ENCODE results near the gene ALG14.
"Not testable (repeated sequence)": the region's sequence is repeated elsewhere in the genome, so short reads cannot be mapped to it uniquely, and the experiment has no call there.

ALG14 gene, protein sequence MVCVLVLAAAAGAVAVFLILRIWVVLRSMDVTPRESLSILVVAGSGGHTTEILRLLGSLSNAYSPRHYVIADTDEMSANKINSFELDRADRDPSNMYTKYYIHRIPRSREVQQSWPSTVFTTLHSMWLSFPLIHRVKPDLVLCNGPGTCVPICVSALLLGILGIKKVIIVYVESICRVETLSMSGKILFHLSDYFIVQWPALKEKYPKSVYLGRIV

GRCh38 chr1:95072532-95073419 is at the start of gene ALG14:
Gene ALG14 (minus strand): TSS chr1:95072951. CDS start chr1:95072898, 53 bp downstream.
- peak; percentile 92 for DNase-seq

- no peak for DNase-seq
Measured at GRCh38 chr1:95122151-95122697, 49.5 kb upstream of the ALG14 start.

DNA sequence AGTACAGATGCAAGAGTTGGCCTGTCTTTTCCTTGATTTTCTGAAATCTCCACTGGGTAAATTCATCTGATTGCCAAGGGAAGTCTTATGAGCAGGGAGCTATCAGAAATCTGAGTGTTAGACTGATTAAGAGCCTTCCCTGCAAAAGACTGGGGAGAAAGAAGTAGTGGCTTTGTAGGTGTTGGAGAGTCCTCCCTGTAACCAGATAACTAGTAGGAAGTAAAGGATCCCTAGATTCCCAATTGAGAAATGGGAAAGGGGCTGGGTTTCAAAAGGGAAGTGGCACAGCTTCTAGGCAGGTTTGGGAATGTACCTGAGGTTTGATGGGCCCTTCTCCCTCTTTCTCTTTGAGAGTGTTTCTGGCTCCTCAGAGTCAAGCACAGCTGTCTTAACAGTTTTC is 46.5 kb upstream of the ALG14 start:
- no peak for DNase-seq

DNA sequence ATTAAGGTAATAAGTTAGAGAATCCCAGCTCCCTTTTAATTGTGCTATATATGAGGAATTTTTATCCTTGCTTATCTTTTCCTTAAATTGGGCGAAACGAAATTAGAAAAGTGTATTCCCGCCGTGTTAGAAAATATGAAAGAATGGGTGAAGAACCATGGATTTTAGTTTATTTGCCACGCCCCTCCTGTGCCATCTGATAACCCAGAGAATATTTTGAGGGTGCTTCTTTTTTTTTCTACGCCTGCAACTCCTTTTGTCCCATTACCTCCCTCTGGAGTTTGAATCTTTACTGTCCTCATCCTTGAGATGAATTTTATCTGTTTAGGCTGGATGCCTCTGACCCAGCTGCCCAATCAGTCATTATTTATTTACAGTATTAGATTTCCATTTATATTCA is 46.0 kb upstream of the ALG14 start:
- no peak for DNase-seq

GRCh38 chr1:95118067-95118499 is 45.3 kb upstream of the ALG14 start:
- no peak for DNase-seq

DNA sequence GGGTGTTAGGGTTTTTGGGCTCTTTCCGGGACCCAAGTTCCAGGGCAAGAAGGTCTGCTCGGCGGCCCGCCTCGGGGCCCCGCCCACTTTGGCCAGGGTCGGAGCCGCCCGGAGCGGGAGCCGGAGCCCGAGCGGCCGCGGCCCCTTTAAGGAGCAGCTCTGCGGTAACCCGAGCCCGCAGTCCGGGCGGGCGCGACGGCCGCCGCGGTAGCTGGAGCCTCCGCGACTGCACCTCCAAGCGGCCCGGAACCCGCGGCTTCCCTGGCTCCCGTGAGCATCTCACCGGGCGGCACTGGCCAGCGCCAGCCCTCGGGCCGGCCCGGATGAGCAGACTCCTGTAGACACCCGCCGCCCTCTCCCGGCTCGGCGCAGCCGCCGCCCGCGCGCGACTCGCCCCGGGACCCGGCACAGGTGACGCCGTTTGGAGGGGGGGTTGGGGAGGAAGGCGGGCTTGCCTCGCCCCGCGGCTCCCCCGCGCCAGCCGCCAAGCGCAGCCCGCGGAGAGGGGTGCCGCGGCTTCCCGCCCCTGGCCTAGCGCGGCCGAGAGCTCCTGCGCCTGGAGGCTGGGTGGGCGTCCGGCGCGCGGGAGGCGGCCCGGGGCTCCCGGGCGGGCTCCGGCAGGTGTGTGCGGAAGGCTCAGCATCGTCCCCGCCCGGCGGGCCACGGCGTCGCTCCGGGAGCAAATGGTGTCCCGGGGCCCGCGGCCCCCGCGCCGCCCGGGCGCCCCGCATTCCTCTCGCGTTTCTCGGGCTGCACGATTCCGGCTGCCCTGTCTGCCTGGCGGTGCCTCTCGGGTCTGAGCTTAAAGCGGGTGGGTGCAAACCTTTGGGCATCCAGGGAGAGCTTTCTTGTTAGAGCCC is 44.7 kb upstream of the ALG14 start, which contains the start of gene TLCD4:
TLCD4 (plus strand) TSS at position 149 of the 860 bp plus-strand sequence. CDS start 26,547 bp downstream, outside the sequence.
- peak; percentile 7 for DNase-seq

- peak; percentile 51 for DNase-seq
Measured at GRCh38 chr1:95116580-95117206, 43.9 kb upstream of the ALG14 start.

DNA sequence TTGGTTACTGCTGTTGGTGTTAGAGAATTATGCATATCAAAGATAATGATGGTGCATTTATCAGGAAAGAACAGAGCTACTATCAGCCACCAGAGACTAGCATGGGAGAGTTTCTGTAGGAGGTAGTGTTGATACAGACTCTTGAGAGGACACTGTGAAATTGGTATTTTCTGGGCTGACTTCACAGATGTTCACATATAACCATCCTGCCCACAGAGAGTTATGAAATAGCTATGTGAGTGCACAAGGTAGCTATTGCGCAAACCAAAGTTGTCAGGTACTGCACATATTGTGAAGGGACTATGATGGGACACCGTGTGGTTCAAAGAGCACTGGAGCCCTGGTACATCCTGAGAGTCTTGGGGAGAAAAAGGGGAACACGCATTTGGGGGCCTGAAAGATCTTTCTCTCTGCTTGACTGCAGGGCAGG is 43.0 kb upstream of the ALG14 start:
- peak; percentile 7 for DNase-seq

GRCh38 chr1:95113684-95114083 is 40.9 kb upstream of the ALG14 start:
- no peak for DNase-seq

- no peak for DNase-seq
Measured at GRCh38 chr1:95111014-95111413, 38.3 kb upstream of the ALG14 start.

- no peak for DNase-seq
Measured at GRCh38 chr1:95108792-95109191, 36.0 kb upstream of the ALG14 start.

DNA sequence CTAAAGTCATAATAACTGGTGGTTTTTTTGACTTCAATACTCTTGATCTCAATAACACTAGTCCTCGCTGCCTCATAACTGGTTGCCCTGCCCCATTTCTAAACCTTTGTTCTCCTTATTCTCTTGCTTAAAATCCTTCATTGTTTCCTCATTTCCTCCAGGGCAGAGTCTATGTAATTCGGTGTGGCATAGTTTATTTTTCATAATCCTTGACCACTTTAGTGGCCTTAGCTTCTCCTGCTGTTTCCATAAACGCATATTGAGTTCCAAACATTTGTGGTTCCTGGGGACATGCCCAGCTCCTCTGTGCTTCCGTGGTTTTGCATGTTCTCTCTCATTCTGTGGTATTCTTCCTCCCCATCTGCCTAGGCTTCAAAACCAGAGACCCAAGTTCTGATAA is 25.4 kb upstream of the ALG14 start:
- no peak for DNase-seq

GRCh38 chr1:95097426-95097825 is 24.7 kb upstream of the ALG14 start:
- no peak for DNase-seq

DNA sequence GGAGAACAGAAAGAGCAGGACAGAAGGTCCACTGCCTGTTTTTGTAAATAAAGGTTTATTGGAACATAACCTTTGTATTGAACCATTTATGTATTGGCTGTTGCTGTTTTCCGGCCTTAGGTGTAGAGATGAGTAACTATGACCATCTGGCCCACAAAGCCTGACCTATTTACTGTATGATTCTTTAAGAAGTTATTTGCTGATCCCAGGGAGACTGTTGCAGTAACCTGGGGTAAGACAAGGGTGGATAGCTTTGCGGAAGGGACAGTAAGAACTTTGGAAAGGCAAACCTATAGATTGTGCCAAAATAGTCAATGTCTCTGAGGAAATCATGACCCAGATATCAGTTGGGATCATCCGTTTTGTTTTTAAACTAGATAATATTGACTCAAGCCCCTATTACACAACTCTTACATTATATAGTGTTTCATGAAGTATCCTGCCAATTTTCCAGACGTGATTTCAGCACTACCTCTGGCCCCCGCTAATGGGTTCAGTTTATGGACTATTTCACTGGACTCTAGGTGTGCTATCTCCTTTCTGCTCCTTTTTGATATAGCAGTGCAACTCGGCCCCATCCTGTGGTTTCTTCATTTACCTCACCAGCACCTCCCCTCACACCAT is 23.6 kb upstream of the ALG14 start:
- no peak for DNase-seq

- DNase-seq, result no peak
Measured at GRCh38 chr1:95095833-95096217, 23.1 kb upstream of the ALG14 start.

DNA sequence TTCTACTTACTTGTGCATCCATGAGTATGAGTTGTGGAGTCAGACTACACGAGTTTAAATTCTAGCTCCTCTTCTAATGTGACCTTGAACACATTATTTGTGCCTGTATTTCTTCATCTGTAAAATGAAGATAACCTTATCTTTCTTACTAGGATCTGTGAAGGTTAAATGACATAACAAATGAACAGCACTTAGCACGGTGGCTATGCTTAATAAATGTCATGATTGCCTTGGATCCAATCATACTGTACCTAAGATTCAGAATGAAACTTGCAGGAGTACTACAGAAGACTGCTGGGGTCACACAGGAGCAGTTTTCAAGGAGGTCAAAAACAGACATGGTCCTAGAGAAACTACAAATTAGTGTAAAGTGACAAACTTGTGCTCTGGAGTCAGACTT is 22.2 kb upstream of the ALG14 start:
- no peak for DNase-seq

GRCh38 chr1:95093296-95093695 is 20.5 kb upstream of the ALG14 start:
- DNase-seq, result no peak

- DNase-seq, result not testable (repeated sequence)
Measured at GRCh38 chr1:95092891-95093290, 20.1 kb upstream of the ALG14 start.

- not testable (repeated sequence) for DNase-seq
Measured at GRCh38 chr1:95091290-95091689, 18.5 kb upstream of the ALG14 start.

- no peak for DNase-seq
Measured at GRCh38 chr1:95089650-95090287, 17.0 kb upstream of the ALG14 start.

DNA sequence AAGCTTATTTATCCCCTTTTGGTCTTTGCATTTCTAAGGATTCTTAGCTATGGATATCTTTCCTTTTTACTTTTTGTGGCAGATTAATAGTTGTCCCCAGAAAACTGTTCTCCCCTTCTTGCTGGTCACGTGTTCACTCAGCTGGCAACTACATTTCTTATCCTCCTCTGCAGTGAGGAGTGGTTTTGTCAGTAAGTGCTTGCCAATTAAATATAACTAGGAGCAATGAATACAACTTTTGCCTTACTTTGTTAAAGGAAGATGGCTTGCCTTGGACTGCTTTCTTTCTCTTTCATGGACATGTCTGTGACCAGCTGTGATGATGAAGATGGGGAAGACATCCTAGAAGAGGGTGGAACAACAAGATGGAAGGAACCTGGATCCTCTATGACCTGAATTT is 15.6 kb upstream of the ALG14 start:
- no peak for DNase-seq
